ENCODE data around the gene CALN1.
"Not testable (repeated sequence)": the region's sequence is repeated elsewhere in the genome, so short reads cannot be mapped to it uniquely, and the experiment has no call there.

CALN1 gene

GRCh38 chr7:72266771-72267170, 145.4 kb downstream of the CALN1 start:
- DNase-seq (ENCODE audit: low spot score): no peak

- no peak for DNase-seq (ENCODE audit: low spot score)
These were observed 146.8 kb downstream of the CALN1 start for GRCh38 chr7:72265071-72265904.

GRCh38 chr7:72260406-72260805, 151.7 kb downstream of the CALN1 start:
- DNase-seq (ENCODE audit: low spot score): no peak

GRCh38 chr7:72258074-72258473, 154.1 kb downstream of the CALN1 start:
- no peak for DNase-seq (ENCODE audit: low spot score)

GRCh38 chr7:72254455-72254854, 157.7 kb downstream of the CALN1 start:
- DNase-seq (ENCODE audit: low spot score): no peak

GRCh38 chr7:72249106-72249505, 163.0 kb downstream of the CALN1 start:
- no peak for DNase-seq (ENCODE audit: low spot score)

- DNase-seq (ENCODE audit: low spot score): no peak
These were observed 167.2 kb downstream of the CALN1 start for GRCh38 chr7:72244826-72245398.

GRCh38 chr7:72243329-72243728, 168.8 kb downstream of the CALN1 start:
- no peak for DNase-seq (ENCODE audit: low spot score)

- DNase-seq (ENCODE audit: low spot score): no peak
These were observed 176.8 kb downstream of the CALN1 start for GRCh38 chr7:72235351-72235750.

- no peak for DNase-seq (ENCODE audit: low spot score)
These were observed 178.1 kb downstream of the CALN1 start for GRCh38 chr7:72234086-72234485.

GRCh38 chr7:72230281-72230680, 181.9 kb downstream of the CALN1 start:
- DNase-seq (ENCODE audit: low spot score): no peak

GRCh38 chr7:72223351-72223750, 188.8 kb downstream of the CALN1 start:
- DNase-seq (ENCODE audit: low spot score): no peak

- no peak for DNase-seq (ENCODE audit: low spot score)
These were observed 190.0 kb downstream of the CALN1 start for GRCh38 chr7:72222136-72222535.

GRCh38 chr7:72219500-72219899, 192.6 kb downstream of the CALN1 start:
- DNase-seq (ENCODE audit: low spot score): no peak

- no peak for DNase-seq (ENCODE audit: low spot score)
These were observed 195.0 kb downstream of the CALN1 start for GRCh38 chr7:72217151-72217550.

GRCh38 chr7:72213769-72214168, 198.4 kb downstream of the CALN1 start:
- DNase-seq (ENCODE audit: low spot score): no peak

GRCh38 chr7:72213081-72213480, 199.1 kb downstream of the CALN1 start:
- DNase-seq (ENCODE audit: low spot score): no peak

- no peak for DNase-seq (ENCODE audit: low spot score)
These were observed 201.0 kb downstream of the CALN1 start for GRCh38 chr7:72211175-72211574.

- DNase-seq (ENCODE audit: low spot score): not testable (repeated sequence)
These were observed 203.1 kb downstream of the CALN1 start for GRCh38 chr7:72209006-72209405.

GRCh38 chr7:72196176-72196575, 216.0 kb downstream of the CALN1 start:
- DNase-seq (ENCODE audit: low spot score): no peak

- no peak for DNase-seq (ENCODE audit: low spot score)
These were observed 221.2 kb downstream of the CALN1 start for GRCh38 chr7:72190919-72191318.

GRCh38 chr7:72190146-72190545, 222.0 kb downstream of the CALN1 start:
- DNase-seq (ENCODE audit: low spot score): no peak

GRCh38 chr7:72187179-72187578, 225.0 kb downstream of the CALN1 start:
- DNase-seq (ENCODE audit: low spot score): no peak

- peak; percentile 33 for DNase-seq (ENCODE audit: low spot score)
These were observed 228.3 kb downstream of the CALN1 start for GRCh38 chr7:72183835-72184234.
